HCT116 (cell line): ENCODE data around the gene RECQL5. TPM values are rescaled to one million over a fixed set of nuclear protein-coding genes. Genes with fewer than 3 reads are reported as not detected.

Experiments used
- ATAC-seq: fragments of 200-7000 bp; cut with Tn5 transposase; 2 replicates; pipeline ENCODE4 v1.9.1; 2020; ENCODE audit warnings: mild to moderate bottlenecking, moderate library complexity
- BruUV-seq: library from RNA; stranded (reverse); fragments of 400-500 nt; replicated peaks from 2 replicates; lab custom pipeline; 2021; lab: Mats Ljungman, UMichigan
- CTCF ChIA-PET: fragments of 300-600 bp; sonication (Branson Sonifier 250); formaldehyde crosslinking; loops from one replicate; lab custom pipeline; 2021; ENCODE audit warnings: antibody characterized with exemption; lab: Charles Lee
- POLR2A ChIA-PET: fragments of 300-600, 350-600 bp; sonication (Branson Sonifier 250); formaldehyde crosslinking; loops from one replicate; lab custom pipeline; 2021; ENCODE audit warnings: antibody characterized with exemption; lab: Charles Lee
- RAD21 ChIA-PET, 2 experiments: fragments of 300-600 bp; sonication (Branson Sonifier 250); formaldehyde crosslinking; loops; one replicate each; lab custom pipeline; 2023; ENCODE audit warnings: low total read pairs in 2 of 2; ENCODE audit not compliant: uncharacterized antibody in 2 of 2, unreplicated experiment in 2 of 2, low non-redundant PET in 1 of 2; lab: Charles Lee
- DNase-seq: peaks from one replicate; pipeline ENCODE4 v3.0.0-alpha.2; 2010; ENCODE audit warnings: low read depth, low spot score
- H2AFZ ChIP-seq: fragments of 200-600 bp; shearing (Covaris generic), sonication (generic); 2 replicates; pipeline ENCODE4 v1.6.1; 2017; ENCODE audit warnings: low read depth, mixed run types, mixed read lengths, antibody characterized with exemption, low read length; ENCODE audit not compliant: poor library complexity, severe bottlenecking
- H3K27ac ChIP-seq: 2 replicates; pipeline ENCODE4 v1.5.1; 2012; ENCODE audit warnings: low read depth, low read length
- H3K27me3 ChIP-seq: fragments of 200-600 bp; sonication (generic); 2 replicates; pipeline ENCODE4 v1.6.1; 2016; ENCODE audit warnings: mixed run types, low read length, mixed read lengths; ENCODE audit not compliant: insufficient read depth
- H3K36me3 ChIP-seq, 2 experiments: fragments of 200-500 bp in 1 of 2; fragments of 200-600 bp in 1 of 2; sonication (Bioruptor generic) in 1 of 2; sonication (generic) in 1 of 2; 2 replicates each; pipeline versions ENCODE4 v1.5.1 to v1.6.1; 2014 to 2016; ENCODE audit warnings: low read length in 2 of 2, inconsistent platforms in 1 of 2, mixed read lengths in 1 of 2, mixed run types in 1 of 2; ENCODE audit not compliant: insufficient read depth in 2 of 2, control insufficient read depth in 1 of 2
- H3K4me1 ChIP-seq, 2 experiments: fragments of 200-600 bp in 1 of 2; sonication (generic) in 1 of 2; 2 replicates each; pipeline versions ENCODE4 v1.5.1 to v1.6.1; 2012 to 2017; ENCODE audit warnings: low read length in 2 of 2, inconsistent platforms in 1 of 2, mild to moderate bottlenecking in 1 of 2, mixed read lengths in 1 of 2, mixed run types in 1 of 2, moderate library complexity in 1 of 2; ENCODE audit not compliant: insufficient read depth in 2 of 2, control insufficient read depth in 1 of 2
- H3K4me2 ChIP-seq: fragments of 200-600 bp; sonication (generic); 2 replicates; pipeline ENCODE4 v1.6.1; 2017; ENCODE audit warnings: mixed run types, low read length, mixed read lengths
- H3K4me3 ChIP-seq, 2 experiments: fragments of 200-600 bp in 1 of 2; sonication (generic) in 1 of 2; replicated peaks in 1 of 2; 2 replicates each; pipeline ENCODE4 v1.5.1; 2011 to 2016; ENCODE audit warnings: low read length in 2 of 2, control low read depth in 1 of 2, low read depth in 1 of 2, mild to moderate bottlenecking in 1 of 2, mixed read lengths in 1 of 2, mixed run types in 1 of 2
- H3K79me2 ChIP-seq: fragments of 200-600 bp; sonication (generic); 2 replicates; pipeline ENCODE4 v1.6.1; 2017; ENCODE audit warnings: mild to moderate bottlenecking, mixed run types, low read length, moderate library complexity, mixed read lengths; ENCODE audit not compliant: insufficient read depth
- H3K9ac ChIP-seq: fragments of 200-600 bp; sonication (generic); 2 replicates; pipeline ENCODE4 v1.6.1; 2016; ENCODE audit warnings: low read length, mixed read lengths
- H3K9me2 ChIP-seq: fragments of 200-600 bp; sonication (generic), shearing (Covaris generic); 2 replicates; pipeline ENCODE4 v1.6.1; 2017; ENCODE audit warnings: mixed run types, mild to moderate bottlenecking, moderate library complexity; ENCODE audit not compliant: insufficient read depth
- H3K9me3 ChIP-seq, 2 experiments: fragments of 200-500 bp in 1 of 2; fragments of 200-600 bp in 1 of 2; sonication (Bioruptor generic) in 1 of 2; sonication (generic) in 1 of 2; 2 replicates each; pipeline ENCODE4 v1.6.1; 2014 to 2017; ENCODE audit warnings: low read length in 2 of 2, mixed read lengths in 2 of 2, inconsistent platforms in 1 of 2, low read depth in 1 of 2, mild to moderate bottlenecking in 1 of 2, mixed run types in 1 of 2, moderate library complexity in 1 of 2; ENCODE audit not compliant: control insufficient read depth in 1 of 2, insufficient read depth in 1 of 2
- H4K20me1 ChIP-seq: fragments of 200-600 bp; sonication (generic), shearing (Covaris generic); 2 replicates; pipeline ENCODE4 v1.6.1; 2017; ENCODE audit warnings: mixed run types, mild to moderate bottlenecking, moderate library complexity; ENCODE audit not compliant: insufficient read depth
- ATF3 ChIP-seq: IDR thresholded peaks from 2 replicates; pipeline ENCODE4 v1.6.1; 2012
- EGR1 ChIP-seq: IDR thresholded peaks from 2 replicates; pipeline ENCODE4 v1.6.1; 2012; ENCODE audit warnings: low read depth
- JUND ChIP-seq: IDR thresholded peaks from 2 replicates; pipeline ENCODE4 v1.6.1; 2012
- POLR2A ChIP-seq: IDR thresholded peaks from 2 replicates; pipeline ENCODE4 v1.7.0; 2011; ENCODE audit warnings: borderline replicate concordance; ENCODE audit not compliant: insufficient read depth, insufficient read length; ENCODE audit errors: extremely low read depth
- RAD21 ChIP-seq: IDR thresholded peaks from 2 replicates; pipeline ENCODE4 v1.6.1; 2012; ENCODE audit warnings: low read depth, mild to moderate bottlenecking
- SP1 ChIP-seq: IDR thresholded peaks from 2 replicates; pipeline ENCODE4 v1.6.1; 2012; ENCODE audit warnings: low read depth
- TCF7L2 ChIP-seq: IDR thresholded peaks from 2 replicates; pipeline ENCODE4 v1.7.0; 2011; ENCODE audit warnings: borderline replicate concordance, inconsistent platforms; ENCODE audit not compliant: insufficient read depth, insufficient read length; ENCODE audit errors: extremely low read depth
- ZBTB33 ChIP-seq: IDR thresholded peaks from 2 replicates; pipeline ENCODE4 v1.6.1; 2011; ENCODE audit warnings: mild to moderate bottlenecking, low read length, moderate library complexity; ENCODE audit not compliant: insufficient replicate concordance; ENCODE audit errors: extremely low read depth
- ZFX ChIP-seq: fragments of 450-650 bp; IDR thresholded peaks from 2 replicates; pipeline ENCODE4 v1.6.1; 2017
- intact Hi-C: fragments of 100-400 bp; cut with micrococcal nuclease; formaldehyde crosslinking; loops from 2 replicates; pipeline ENCODE4 v1.10.0; 2022
- total RNA-seq: library from RNA; stranded (reverse); gene quantifications from one replicate; pipeline ENCODE4 v1.2.1, GENCODE V29; 2021; ENCODE audit not compliant: unreplicated experiment
- TF ChIP-seq, protein P1 (sequence below): IDR thresholded peaks from 2 replicates; pipeline ENCODE4 v1.6.1; 2012
- TF ChIP-seq, protein P2 (sequence below), 3 experiments: fragments of 200-600 bp in 1 of 3; sonication (generic) in 1 of 3; IDR thresholded peaks in 2 of 3; conservative IDR thresholded peaks in 1 of 3; 2 replicates each; pipeline ENCODE4 v1.5.1; 2012 to 2017; ENCODE audit warnings: low read depth in 2 of 3, low read length in 2 of 3, antibody characterized with exemption in 1 of 3, borderline replicate concordance in 1 of 3, control low read depth in 1 of 3, mild to moderate bottlenecking in 1 of 3, mixed read lengths in 1 of 3, mixed run types in 1 of 3, moderate library complexity in 1 of 3; ENCODE audit not compliant: insufficient read depth in 1 of 3

Gene RECQL5
- total RNA-seq, 1 experiment from 2014 or later: 83.3 TPM

DNA sequence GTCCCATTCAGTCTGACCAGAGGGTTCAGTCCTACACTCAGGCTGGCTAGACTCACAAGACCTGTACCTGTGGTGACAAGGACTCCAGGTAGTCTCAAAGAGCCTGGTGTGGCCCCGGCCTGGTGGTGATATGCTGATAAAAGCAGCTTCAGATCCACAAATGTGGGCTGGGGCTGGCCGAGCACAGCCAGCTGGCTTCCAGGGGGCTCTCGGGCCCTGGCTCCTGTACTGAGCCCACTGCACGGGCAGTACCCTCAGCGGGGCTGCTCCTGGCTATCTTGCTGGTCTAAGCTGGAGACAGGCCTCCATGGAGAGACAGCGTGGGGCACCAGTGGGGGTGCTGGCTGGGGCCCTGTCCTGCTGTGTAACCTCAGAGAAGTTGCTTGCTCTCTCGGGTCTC lies 29.4 kb downstream of the RECQL5 start:
- intact Hi-C loops: no loop called here
- H3K4me2 ChIP-seq: no peak overlapping the region
- no peak overlapping the region for H3K27ac ChIP-seq
- CTCF ChIA-PET: interaction anchor here (0.7 to 2.3 kb wide), 2 partner anchors 37 to 111 kb away, joined by 3 to 9 read pairs; no protein-coding TSS in a partner anchor
- 0 out of 4 replicates have a peak, but pooled peaks cover 0 to 3% of the 10 kb centered on the region in 2 experiments for H3K36me3 ChIP-seq
- H3K79me2 ChIP-seq: no peaks in the 10 kb centered on the region
- H3K9ac ChIP-seq: no peak overlapping the region
- no peaks in the 10 kb centered on the region for H4K20me1 ChIP-seq
- no peak overlapping the region for H3K4me3 ChIP-seq
- peaks cover 33 to 55% of the 10 kb centered on the region in 2 experiments for H3K4me1 ChIP-seq
- RAD21 ChIA-PET: interaction anchor here in 1 of 2 experiments (0.6 kb wide), 1 partner anchor 230 kb away, joined by 4 read pairs; no protein-coding TSS in a partner anchor
- BruUV-seq: no TSS peak
- no peak overlapping the region for H2AFZ ChIP-seq
- H3K9me3 ChIP-seq: no peaks in the 10 kb centered on the region
- no peak for DNase-seq
- POLR2A ChIA-PET: no interaction called here
- TF ChIP-seq, protein P1, sequence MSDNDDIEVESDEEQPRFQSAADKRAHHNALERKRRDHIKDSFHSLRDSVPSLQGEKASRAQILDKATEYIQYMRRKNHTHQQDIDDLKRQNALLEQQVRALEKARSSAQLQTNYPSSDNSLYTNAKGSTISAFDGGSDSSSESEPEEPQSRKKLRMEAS: no peak
- TF ChIP-seq JUND: no peak
- no peak for TF ChIP-seq EGR1
- TF ChIP-seq ZBTB33: no peak
- TF ChIP-seq ATF3: no peak
- TF ChIP-seq, protein P2, sequence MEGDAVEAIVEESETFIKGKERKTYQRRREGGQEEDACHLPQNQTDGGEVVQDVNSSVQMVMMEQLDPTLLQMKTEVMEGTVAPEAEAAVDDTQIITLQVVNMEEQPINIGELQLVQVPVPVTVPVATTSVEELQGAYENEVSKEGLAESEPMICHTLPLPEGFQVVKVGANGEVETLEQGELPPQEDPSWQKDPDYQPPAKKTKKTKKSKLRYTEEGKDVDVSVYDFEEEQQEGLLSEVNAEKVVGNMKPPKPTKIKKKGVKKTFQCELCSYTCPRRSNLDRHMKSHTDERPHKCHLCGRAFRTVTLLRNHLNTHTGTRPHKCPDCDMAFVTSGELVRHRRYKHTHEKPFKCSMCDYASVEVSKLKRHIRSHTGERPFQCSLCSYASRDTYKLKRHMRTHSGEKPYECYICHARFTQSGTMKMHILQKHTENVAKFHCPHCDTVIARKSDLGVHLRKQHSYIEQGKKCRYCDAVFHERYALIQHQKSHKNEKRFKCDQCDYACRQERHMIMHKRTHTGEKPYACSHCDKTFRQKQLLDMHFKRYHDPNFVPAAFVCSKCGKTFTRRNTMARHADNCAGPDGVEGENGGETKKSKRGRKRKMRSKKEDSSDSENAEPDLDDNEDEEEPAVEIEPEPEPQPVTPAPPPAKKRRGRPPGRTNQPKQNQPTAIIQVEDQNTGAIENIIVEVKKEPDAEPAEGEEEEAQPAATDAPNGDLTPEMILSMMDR (IDR thresholded peaks at IDR 0.05 in 2 of 3, conservative IDR thresholded peaks at IDR 0.05 in 1 of 3; ENCODE audit: borderline replicate concordance in 1 of 3, insufficient read depth in 1 of 3, low read depth in 2 of 3, low read length in 2 of 3): no peak
- no peak for TF ChIP-seq SP1
- no peak for TF ChIP-seq TCF7L2
- TF ChIP-seq POLR2A: no peak
- no peak for TF ChIP-seq RAD21
- no peak for TF ChIP-seq ZFX
- H3K9me2 ChIP-seq: no peaks in the 10 kb centered on the region
- H3K27me3 ChIP-seq: no peaks in the 10 kb centered on the region
- no peak for ATAC-seq
